H1 (cell line): ENCODE data around the gene PTPRO. TPM values are rescaled to one million over a fixed set of nuclear protein-coding genes. Genes with fewer than 3 reads are reported as not detected.

ENCODE experiments used
- CTCF ChIA-PET: fragments of 300-600 bp; sonication (Branson Sonifier 250); formaldehyde crosslinking; loops from one replicate; lab custom pipeline; 2021; ENCODE audit not compliant: partially characterized antibody; lab: Charles Lee
- POLR2A ChIA-PET: fragments of 300-600 bp; sonication (Branson Sonifier 250); formaldehyde crosslinking; loops from one replicate; lab custom pipeline; 2021; ENCODE audit warnings: inconsistent platforms; ENCODE audit not compliant: partially characterized antibody; lab: Charles Lee
- DNase-seq, 2 experiments: peaks; one replicate each; pipeline versions ENCODE4 v3.0.0 to v3.0.0-alpha.2; 2010 to 2022; ENCODE audit warnings: low spot score in 2 of 2, low read depth in 1 of 2, mixed read lengths in 1 of 2
- FAIRE-seq: peaks from 2 replicates; lab custom pipeline; 2011; peaks lifted over from hg19 to GRCh38; lab: Jason Lieb, UNC
- H2AFZ ChIP-seq: 2 replicates; pipeline ENCODE4 v1.8.1; 2012; ENCODE audit warnings: low read length, inconsistent platforms
- H2AK5ac ChIP-seq: 2 replicates; pipeline ENCODE4 v1.6.1; 2013; ENCODE audit warnings: low read depth, low read length
- H2BK120ac ChIP-seq: replicated peaks from 2 replicates; pipeline ENCODE3; 2013; ENCODE audit warnings: low read depth, low read length, inconsistent platforms
- H2BK12ac ChIP-seq: 2 replicates; pipeline ENCODE4 v1.6.1; 2013; ENCODE audit warnings: low read depth, low read length
- H2BK15ac ChIP-seq: 2 replicates; pipeline ENCODE4 v1.6.1; 2013; ENCODE audit warnings: low read length
- H2BK20ac ChIP-seq: 2 replicates; pipeline ENCODE4 v1.6.1; 2013; ENCODE audit warnings: low read length
- H2BK5ac ChIP-seq: 2 replicates; pipeline ENCODE4 v1.6.1; 2013; ENCODE audit warnings: low read depth, low read length
- H3K14ac ChIP-seq: 2 replicates; pipeline ENCODE4 v1.6.1; 2013; ENCODE audit warnings: inconsistent platforms; ENCODE audit not compliant: insufficient read length
- H3K18ac ChIP-seq: 2 replicates; pipeline ENCODE4 v1.6.1; 2013; ENCODE audit warnings: low read length; ENCODE audit errors: extremely low read depth
- H3K23ac ChIP-seq: 2 replicates; pipeline ENCODE4 v1.6.1; 2013; ENCODE audit warnings: inconsistent platforms; ENCODE audit not compliant: insufficient read length
- H3K23me2 ChIP-seq: 2 replicates; pipeline ENCODE4 v1.6.1; 2013; ENCODE audit warnings: low read depth, low read length
- H3K27ac ChIP-seq: 2 replicates; pipeline ENCODE4 v1.6.1; 2011; ENCODE audit warnings: low read depth, low read length, inconsistent platforms
- H3K27me3 ChIP-seq, 4 experiments: replicated peaks in 1 of 4; 1 replicate in 1 of 4; 2 replicates in 3 of 4; pipeline versions ENCODE4 v1.6.1 to v1.8.1; 2011 to 2013; ENCODE audit warnings: low read length in 3 of 4, mild to moderate bottlenecking in 3 of 4, inconsistent platforms in 2 of 4, mixed read lengths in 2 of 4, moderate library complexity in 1 of 4; ENCODE audit not compliant: control insufficient read depth in 3 of 4, insufficient read depth in 3 of 4; ENCODE audit errors: extremely low read depth in 1 of 4
- H3K36me3 ChIP-seq, 4 experiments: 2 replicates each; pipeline versions ENCODE4 v1.6.1 to v1.8.1; 2011 to 2013; ENCODE audit warnings: mild to moderate bottlenecking in 4 of 4, low read length in 3 of 4, moderate library complexity in 2 of 4, control low read depth in 1 of 4, inconsistent platforms in 1 of 4; ENCODE audit not compliant: insufficient read depth in 4 of 4, control insufficient read depth in 2 of 4
- H3K4ac ChIP-seq: replicated peaks from 2 replicates; pipeline ENCODE3; 2013; ENCODE audit warnings: low read length, low read depth, mixed read lengths, inconsistent platforms; ENCODE audit not compliant: insufficient read length
- H3K4me1 ChIP-seq, 4 experiments: replicated peaks in 1 of 4; 1 replicate in 1 of 4; 2 replicates in 3 of 4; pipeline versions ENCODE4 v1.6.1 to v1.8.1; 2011 to 2013; ENCODE audit warnings: low read length in 3 of 4, inconsistent platforms in 2 of 4, mixed read lengths in 1 of 4; ENCODE audit not compliant: insufficient read depth in 4 of 4, control insufficient read depth in 3 of 4
- H3K4me2 ChIP-seq, 2 experiments: 2 replicates each; pipeline versions ENCODE4 v1.6.1 to v1.8.1; 2011 to 2013; ENCODE audit warnings: low read depth in 2 of 2, low read length in 2 of 2, control low read depth in 1 of 2, inconsistent platforms in 1 of 2, mild to moderate bottlenecking in 1 of 2; ENCODE audit not compliant: insufficient read depth in 1 of 2
- H3K4me3 ChIP-seq, 4 experiments: fragments of 200-600, 300-600 bp in 1 of 4; sonication (generic), shearing (Covaris generic), sonication (Bioruptor Twin) in 1 of 4; 2 replicates each; pipeline versions ENCODE4 v1.5.1 to v1.8.1; 2011 to 2016; ENCODE audit warnings: low read length in 4 of 4, low read depth in 3 of 4, control low read depth in 2 of 4, inconsistent platforms in 2 of 4, mild to moderate bottlenecking in 2 of 4, mixed read lengths in 1 of 4, moderate library complexity in 1 of 4; ENCODE audit not compliant: insufficient read depth in 2 of 4; ENCODE audit errors: extremely low read depth in 1 of 4
- H3K56ac ChIP-seq: replicated peaks from 2 replicates; pipeline ENCODE3; 2013; ENCODE audit warnings: low read depth, mild to moderate bottlenecking, mixed read lengths, low read length, inconsistent platforms; ENCODE audit not compliant: insufficient read length
- H3K79me1 ChIP-seq: 2 replicates; pipeline ENCODE4 v1.6.1; 2013; ENCODE audit warnings: low read depth, low read length, control low read depth
- H3K79me2 ChIP-seq, 2 experiments: 2 replicates each; pipeline versions ENCODE4 v1.6.1 to v1.8.1; 2012 to 2013; ENCODE audit warnings: low read length in 2 of 2, mild to moderate bottlenecking in 2 of 2, inconsistent platforms in 1 of 2; ENCODE audit not compliant: insufficient read depth in 2 of 2, control insufficient read depth in 1 of 2
- H3K9ac ChIP-seq, 4 experiments: replicated peaks in 1 of 4; 1 replicate in 1 of 4; 2 replicates in 3 of 4; pipeline versions ENCODE4 v1.6.1 to v1.8.1; 2011 to 2013; ENCODE audit warnings: low read depth in 3 of 4, low read length in 3 of 4, control low read depth in 2 of 4, mild to moderate bottlenecking in 2 of 4, moderate library complexity in 2 of 4, inconsistent platforms in 1 of 4; ENCODE audit errors: extremely low read depth in 1 of 4
- H3K9me3 ChIP-seq, 2 experiments: 2 replicates each; pipeline versions ENCODE4 v1.6.1 to v1.8.1; 2012 to 2013; ENCODE audit warnings: mild to moderate bottlenecking in 2 of 2, moderate library complexity in 2 of 2, control low read depth in 1 of 2, inconsistent platforms in 1 of 2, low read depth in 1 of 2, low read length in 1 of 2, mixed read lengths in 1 of 2; ENCODE audit not compliant: insufficient read depth in 2 of 2
- H4K20me1 ChIP-seq, 2 experiments: replicated peaks in 1 of 2; 2 replicates each; pipeline versions ENCODE3 to v1.8.1; 2011 to 2013; ENCODE audit warnings: inconsistent platforms in 2 of 2, low read length in 2 of 2, mild to moderate bottlenecking in 1 of 2; ENCODE audit not compliant: insufficient read depth in 2 of 2, control insufficient read depth in 1 of 2
- H4K5ac ChIP-seq: 2 replicates; pipeline ENCODE4 v1.6.1; 2013; ENCODE audit warnings: low read length, low read depth, mixed read lengths, inconsistent platforms; ENCODE audit not compliant: insufficient read length
- H4K8ac ChIP-seq: 2 replicates; pipeline ENCODE4 v1.8.0; 2013; ENCODE audit warnings: mild to moderate bottlenecking, moderate library complexity, low read length, inconsistent platforms; ENCODE audit not compliant: insufficient read depth; ENCODE audit errors: extremely low read depth
- H4K91ac ChIP-seq: replicated peaks from 2 replicates; pipeline ENCODE3; 2013; ENCODE audit warnings: low read length, mixed read lengths, inconsistent platforms; ENCODE audit not compliant: insufficient read length
- ATF3 ChIP-seq: IDR thresholded peaks from 2 replicates; pipeline ENCODE4 v1.6.1; 2011; ENCODE audit warnings: low read depth, mild to moderate bottlenecking, low read length; ENCODE audit not compliant: insufficient read depth
- CHD2 ChIP-seq: IDR thresholded peaks from 2 replicates; pipeline ENCODE4 v1.6.1; 2012; ENCODE audit warnings: low read length, improper control_type of control experiment
- KDM1A ChIP-seq: fragments of 200-600, 300-600 bp; sonication (generic); IDR thresholded peaks from 2 replicates; pipeline ENCODE4 v1.7.1; 2016; ENCODE audit warnings: mild to moderate bottlenecking, low read length, borderline replicate concordance
- KDM5A ChIP-seq: fragments of 200-600 bp; IDR thresholded peaks from 2 replicates; pipeline ENCODE4 v1.7.1; 2012; ENCODE audit warnings: mild to moderate bottlenecking, low read length, inconsistent platforms, mixed read lengths
- POU5F1 ChIP-seq: IDR thresholded peaks from 2 replicates; pipeline ENCODE4 v1.6.1; 2011; ENCODE audit warnings: low read depth, mild to moderate bottlenecking, low read length, moderate library complexity
- TBP ChIP-seq: IDR thresholded peaks from 2 replicates; pipeline ENCODE4 v1.6.1; 2011; ENCODE audit warnings: low read depth, low read length, improper control_type of control experiment
- WGBS, 2 experiments: shearing (Covaris generic) in 1 of 2; methylation state at CpG; one replicate each; pipeline versions ENCODE4 v1.1.6 to v1.1.7; 2013 to 2015; ENCODE audit warnings: low lambda C conversion rate in 2 of 2, mixed read lengths in 2 of 2, inconsistent platforms in 1 of 2, low coverage in 1 of 2, missing lambda C conversion rate in 1 of 2; ENCODE audit not compliant: insufficient replicate concordance in 2 of 2, insufficient coverage in 1 of 2, insufficient read length in 1 of 2; ENCODE audit errors: extremely low coverage in 1 of 2, missing lambda C conversion rate in 1 of 2; 5-methylcytosine and 5-hydroxymethylcytosine counted together
- polyA plus RNA-seq, 7 experiments: library from polyadenylated mRNA; depleted of rRNA in 3 of 7; stranded (reverse) in 5 of 7; unstranded in 2 of 7; fragments of >200 nt in 5 of 7; fragments of 200-250 nt in 2 of 7; gene quantifications; 1 replicate in 5 of 7; 2 replicates in 1 of 7; 4 replicates in 1 of 7; pipeline versions ENCODE4 v1.2.1 to v1.2.3, GENCODE V29; 2011 to 2013; ENCODE audit warnings: missing spikeins in 2 of 7, mixed read lengths in 2 of 7
- total RNA-seq: library from RNA; stranded (reverse); fragmentation: NEBNext Ultra II Directional; extraction: Animal tissue kit (Norgen Biotek cat#: 25700); gene quantifications from 2 replicates; pipeline ENCODE4 v1.2.1, GENCODE V29; 2021

Gene PTPRO
- total and polyA plus RNA-seq, 2 of the 8 experiments (the other 6 are each of a cell fraction or from before 2014, with no cell fraction given), result 0.73 to 1.7 TPM

- H3K4me2 ChIP-seq, result no peak overlapping the region
- H3K36me3 ChIP-seq, result no peaks in the 10 kb centered on the region
- no peak overlapping the region for H4K5ac ChIP-seq
- no peak overlapping the region for H4K8ac ChIP-seq
- no peaks in the 10 kb centered on the region for H3K27me3 ChIP-seq
- no peak overlapping the region for H3K27ac ChIP-seq
- ChIA-PET POLR2A (no interaction called here), CTCF (interaction anchor here (1.1 kb wide), 1 partner anchor 20 kb away, joined by 3 read pairs; no protein-coding TSS in a partner anchor)
- DNase-seq, result no peak
- H2BK5ac ChIP-seq, result no peak overlapping the region
- H3K4ac ChIP-seq, result no peak overlapping the region
- H3K23ac ChIP-seq, result no peak overlapping the region
- H3K14ac ChIP-seq, result no peak overlapping the region
- no peak overlapping the region for H2AFZ ChIP-seq
- no peak overlapping the region for H4K91ac ChIP-seq
- H3K9me3 ChIP-seq, result no peaks in the 10 kb centered on the region
- H2BK15ac ChIP-seq, result no peak overlapping the region
- no peak overlapping the region for H3K4me3 ChIP-seq
- no peaks in the 10 kb centered on the region for H4K20me1 ChIP-seq
- no peaks in the 10 kb centered on the region for H3K4me1 ChIP-seq
- H3K9ac ChIP-seq, result no peak overlapping the region
- H3K18ac ChIP-seq, result no peak overlapping the region
- H2AK5ac ChIP-seq, result no peak overlapping the region
- H3K79me1 ChIP-seq, result no peaks in the 10 kb centered on the region
- no peak overlapping the region for H2BK12ac ChIP-seq
- 93% methylated on average over 3 of the region's 3 CpGs; no CpG with 5 or more reads in 1 of the 2 experiments for WGBS, 2 experiments
- no peaks in the 10 kb centered on the region for H3K23me2 ChIP-seq
- no peak for FAIRE-seq
- no peak overlapping the region for H3K56ac ChIP-seq
- TF ChIP-seq KDM5A, result no peak
- TF ChIP-seq TBP, result no peak
- no peak for TF ChIP-seq CHD2
- no peak for TF ChIP-seq KDM1A
- TF ChIP-seq ATF3, result no peak
- TF ChIP-seq POU5F1, result no peak
- H2BK20ac ChIP-seq, result no peak overlapping the region
- no peak overlapping the region for H2BK120ac ChIP-seq
- no peaks in the 10 kb centered on the region for H3K79me2 ChIP-seq
These were observed 219.8 kb downstream of the PTPRO start for GRCh38 chr12:15541996-15542631.
